Measurements from ENCODE around the gene SLC4A2. TPM values are rescaled to one million over a fixed set of nuclear protein-coding genes. Genes with fewer than 3 reads are reported as not detected.

The SLC4A2 gene
- total and polyA plus RNA-seq, 8 donors = 81.7 to 205 (median 104) TPM

- no peak overlapping the region for H3K27ac ChIP-seq
- no peaks in the 10 kb centered on the region for H3K9me3 ChIP-seq
- ATAC-seq (no peak), DNase-seq (peak in 2 of 4 donors; percentile 46 to 69)
- intact Hi-C loops (cut with DNase I) = loop anchor here in 1 of 2 donors (5.0 kb wide), 1 partner anchor 47 kb away; no protein-coding TSS in a partner anchor
- peaks cover 0 to 94% of the 10 kb centered on the region in 2 donors for H3K36me3 ChIP-seq
- peak overlapping the region; percentile 17 to 28 for H3K4me3 ChIP-seq
- no peaks in the 10 kb centered on the region for H3K27me3 ChIP-seq
- peaks cover 10 to 14% of the 10 kb centered on the region in 2 donors for H3K4me1 ChIP-seq
- no peak for TF ChIP-seq CTCF (IDR thresholded peaks at IDR 0.05)
These were observed 66.1 kb downstream of the SLC4A2 start for GRCh38 chr7:151125470-151125845.

DNA sequence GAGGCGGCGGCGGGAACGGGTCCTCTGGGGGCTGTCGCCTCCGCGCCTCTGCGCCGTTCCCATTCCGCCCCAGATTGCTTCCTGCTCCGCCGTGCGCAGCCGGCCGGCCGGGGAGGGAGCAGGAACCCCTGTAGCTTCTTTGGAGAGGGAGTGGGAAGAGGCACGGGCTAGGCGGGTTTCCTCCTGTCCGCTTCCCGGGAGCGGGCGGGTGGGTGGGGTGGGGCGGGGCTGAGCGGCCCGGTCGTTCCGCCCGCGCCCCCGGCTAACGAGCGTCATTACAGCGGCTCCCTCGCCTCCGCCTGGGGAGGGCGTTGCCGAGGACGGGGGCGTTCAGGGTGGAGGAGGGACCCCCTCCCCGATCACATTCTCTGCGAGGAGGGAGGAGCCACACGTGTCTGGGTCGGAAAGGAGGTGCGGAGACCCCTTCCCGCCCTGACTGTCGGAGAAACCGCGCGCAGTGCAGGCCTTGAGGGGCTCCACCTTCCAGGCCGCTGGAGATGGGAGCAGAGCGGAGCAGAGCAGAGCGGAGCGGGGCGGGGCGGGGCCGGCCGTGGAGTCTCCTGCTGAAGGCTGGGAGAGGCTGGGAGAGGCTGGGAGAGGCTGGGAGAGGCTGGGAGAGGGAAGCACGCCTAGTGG, 66.6 kb downstream of the SLC4A2 start:
- DNase-seq (peak in 1 of 4 donors; percentile 78), ATAC-seq (peak; percentile 4)
- no peak for TF ChIP-seq CTCF (IDR thresholded peaks at IDR 0.05)
- intact Hi-C loops (cut with DNase I) = loop anchor here in 1 of 2 donors (5.0 kb wide), 1 partner anchor 46 kb away; no protein-coding TSS in a partner anchor
- peaks cover 10 to 14% of the 10 kb centered on the region in 2 donors for H3K4me1 ChIP-seq
- peaks cover 0 to 94% of the 10 kb centered on the region in 2 donors for H3K36me3 ChIP-seq
- no peaks in the 10 kb centered on the region for H3K27me3 ChIP-seq
- H3K27ac ChIP-seq = no peak overlapping the region
- peak overlapping the region; percentile 17 to 28 for H3K4me3 ChIP-seq
- no peaks in the 10 kb centered on the region for H3K9me3 ChIP-seq

Other genes starting within 250 kb of the SLC4A2 start
- under 1 TPM; 0.34 to 0.70 TPM for gene AOC1, start 207.1 kb upstream of the SLC4A2 start, total RNA-seq
- gene AOC1, start 207.1 kb upstream of the SLC4A2 start, polyA plus RNA-seq (ENCODE audit: insufficient read length in 6 of 6) = 1 to 10 TPM in 2 of 6 donors, under 1 TPM in 4; 0.47 to 1.2 (median 0.69) TPM
- 1 to 10 TPM in 1 of 2 donors, under 1 TPM in 1; 0.82 to 1.3 TPM for gene KCNH2, start 81.3 kb upstream of the SLC4A2 start, total RNA-seq
- gene KCNH2, start 81.3 kb upstream of the SLC4A2 start, polyA plus RNA-seq (ENCODE audit: insufficient read length in 6 of 6) = 1 to 10 TPM; 2.8 to 5.3 (median 4.3) TPM
- 10 to 100 TPM; 12.1 to 21.8 TPM for gene NOS3, start 68.6 kb upstream of the SLC4A2 start, total RNA-seq
- gene NOS3, start 68.6 kb upstream of the SLC4A2 start, polyA plus RNA-seq (ENCODE audit: insufficient read length in 6 of 6) = 10 to 100 TPM in 2 of 6 donors, 1 to 10 TPM in 4; 7.5 to 11.3 (median 9.7) TPM
- gene ATG9B, start 35.1 kb upstream of the SLC4A2 start, total RNA-seq = under 1 TPM; 0.68 to 0.70 TPM
- 1 to 10 TPM; 3.4 to 7.1 (median 3.8) TPM for gene ATG9B, start 35.1 kb upstream of the SLC4A2 start, polyA plus RNA-seq (ENCODE audit: insufficient read length in 6 of 6)
- gene ABCB8, start 31.1 kb upstream of the SLC4A2 start, total RNA-seq = 10 to 100 TPM; 47.5 to 52.1 TPM
- gene ABCB8, start 31.1 kb upstream of the SLC4A2 start, polyA plus RNA-seq (ENCODE audit: insufficient read length in 6 of 6) = 10 to 100 TPM; 20.5 to 32.8 (median 22.4) TPM
- gene ASIC3, start 11.1 kb upstream of the SLC4A2 start, total RNA-seq = 1 to 10 TPM; 2.7 to 3.5 TPM
- gene ASIC3, start 11.1 kb upstream of the SLC4A2 start, polyA plus RNA-seq (ENCODE audit: insufficient read length in 6 of 6) = 1 to 10 TPM; 2.3 to 6.0 (median 3.4) TPM
- 10 to 100 TPM; 15.6 to 17.1 TPM for gene CDK5, start 1.7 kb upstream of the SLC4A2 start, total RNA-seq
- 10 to 100 TPM; 13.8 to 15.7 (median 14.3) TPM for gene CDK5, start 1.7 kb upstream of the SLC4A2 start, polyA plus RNA-seq (ENCODE audit: insufficient read length in 6 of 6)
- 10 to 100 TPM; 63.5 to 65.7 TPM for gene FASTK, start 21.2 kb downstream of the SLC4A2 start, total RNA-seq
- gene FASTK, start 21.2 kb downstream of the SLC4A2 start, polyA plus RNA-seq (ENCODE audit: insufficient read length in 6 of 6) = 10 to 100 TPM; 38.2 to 60.7 (median 48.3) TPM
- 10 to 100 TPM; 39.6 to 49.1 TPM for gene TMUB1, start 23.9 kb downstream of the SLC4A2 start, total RNA-seq
- 10 to 100 TPM; 21.2 to 30.9 (median 23.0) TPM for gene TMUB1, start 23.9 kb downstream of the SLC4A2 start, polyA plus RNA-seq (ENCODE audit: insufficient read length in 6 of 6)
- gene AGAP3, start 26.9 kb downstream of the SLC4A2 start, total RNA-seq = 100 to 1,000 TPM; 161 to 167 TPM
- 100 to 1,000 TPM in 2 of 6 donors, 10 to 100 TPM in 4; 83.3 to 103 (median 98.7) TPM for gene AGAP3, start 26.9 kb downstream of the SLC4A2 start, polyA plus RNA-seq (ENCODE audit: insufficient read length in 6 of 6)
- gene GBX1, start 108.1 kb downstream of the SLC4A2 start, total RNA-seq = not detected
- gene GBX1, start 108.1 kb downstream of the SLC4A2 start, polyA plus RNA-seq (ENCODE audit: insufficient read length in 6 of 6) = under 1 TPM in 3 of 6 donors, not detected in 3; 0.24 to 0.42 (median 0.28) TPM
- gene ASB10, start 127.7 kb downstream of the SLC4A2 start, total RNA-seq = not detected
- gene ASB10, start 127.7 kb downstream of the SLC4A2 start, polyA plus RNA-seq (ENCODE audit: insufficient read length in 6 of 6) = not detected
- not detected for gene H2BK1, start 150.9 kb downstream of the SLC4A2 start, total RNA-seq
- not detected for gene H2BK1, start 150.9 kb downstream of the SLC4A2 start, polyA plus RNA-seq (ENCODE audit: insufficient read length in 6 of 6)
- 10 to 100 TPM; 27.1 to 40.6 TPM for gene ABCF2, start 167.6 kb downstream of the SLC4A2 start, total RNA-seq
- gene ABCF2, start 167.6 kb downstream of the SLC4A2 start, polyA plus RNA-seq (ENCODE audit: insufficient read length in 6 of 6) = 10 to 100 TPM; 20.3 to 31.6 (median 24.1) TPM
- 10 to 100 TPM; 44.0 to 53.8 TPM for gene CHPF2, start 172.9 kb downstream of the SLC4A2 start, total RNA-seq
- 10 to 100 TPM; 18.1 to 30.9 (median 21.5) TPM for gene CHPF2, start 172.9 kb downstream of the SLC4A2 start, polyA plus RNA-seq (ENCODE audit: insufficient read length in 6 of 6)
- gene SMARCD3, start 189.1 kb downstream of the SLC4A2 start, total RNA-seq = 10 to 100 TPM; 45.5 to 49.4 TPM
- 100 to 1,000 TPM in 4 of 6 donors, 10 to 100 TPM in 2; 86.2 to 130 (median 107) TPM for gene SMARCD3, start 189.1 kb downstream of the SLC4A2 start, polyA plus RNA-seq (ENCODE audit: insufficient read length in 6 of 6)